T-helper 9 cell (primary cell): ENCODE results near the gene PACS2.

Source experiments
- DNase-seq: peaks from one replicate; pipeline ENCODE4 v3.0.0-alpha.2; 2020

Gene PACS2

DNA sequence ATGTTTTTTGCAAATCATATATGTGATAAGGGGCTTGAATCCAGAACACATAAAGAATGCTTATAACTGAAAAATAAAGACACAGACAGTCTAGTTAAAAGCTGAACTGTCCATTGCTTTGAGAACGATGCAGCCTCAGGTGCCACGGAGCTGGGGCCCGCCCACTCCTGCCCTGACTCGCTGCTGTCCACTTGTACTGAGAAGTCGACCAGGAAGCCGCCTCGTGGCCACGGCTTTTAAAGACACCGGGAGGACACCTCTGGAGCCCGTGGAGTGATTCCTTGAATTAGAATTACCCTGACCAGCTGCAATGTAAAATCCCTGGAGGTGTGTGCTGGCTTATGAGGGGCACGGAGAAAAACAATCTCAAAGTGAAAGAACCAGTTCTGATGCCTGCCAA is 59.8 kb downstream of the PACS2 start:
- DNase-seq, result no peak

DNA sequence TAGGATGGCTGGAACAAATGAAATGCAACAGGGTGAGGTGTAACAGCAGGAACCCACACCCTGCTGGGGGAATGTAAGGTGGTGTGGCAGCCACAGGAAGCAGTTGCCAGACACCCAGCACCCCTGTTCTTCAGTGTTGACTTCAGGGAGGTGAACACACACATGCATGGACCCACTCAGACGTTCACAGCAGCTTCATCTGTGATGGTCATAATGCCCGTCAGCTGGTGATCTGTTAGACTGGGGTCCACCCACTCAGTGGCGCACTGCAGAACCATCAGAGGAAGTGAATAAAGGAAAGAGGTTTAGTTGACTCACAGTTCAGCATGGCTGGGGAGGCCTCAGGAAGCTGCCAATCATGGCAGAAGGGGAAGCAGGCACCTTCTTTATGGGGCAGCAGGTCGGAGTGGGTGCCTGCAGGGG is 61.1 kb downstream of the PACS2 start:
- DNase-seq, result no peak

DNA sequence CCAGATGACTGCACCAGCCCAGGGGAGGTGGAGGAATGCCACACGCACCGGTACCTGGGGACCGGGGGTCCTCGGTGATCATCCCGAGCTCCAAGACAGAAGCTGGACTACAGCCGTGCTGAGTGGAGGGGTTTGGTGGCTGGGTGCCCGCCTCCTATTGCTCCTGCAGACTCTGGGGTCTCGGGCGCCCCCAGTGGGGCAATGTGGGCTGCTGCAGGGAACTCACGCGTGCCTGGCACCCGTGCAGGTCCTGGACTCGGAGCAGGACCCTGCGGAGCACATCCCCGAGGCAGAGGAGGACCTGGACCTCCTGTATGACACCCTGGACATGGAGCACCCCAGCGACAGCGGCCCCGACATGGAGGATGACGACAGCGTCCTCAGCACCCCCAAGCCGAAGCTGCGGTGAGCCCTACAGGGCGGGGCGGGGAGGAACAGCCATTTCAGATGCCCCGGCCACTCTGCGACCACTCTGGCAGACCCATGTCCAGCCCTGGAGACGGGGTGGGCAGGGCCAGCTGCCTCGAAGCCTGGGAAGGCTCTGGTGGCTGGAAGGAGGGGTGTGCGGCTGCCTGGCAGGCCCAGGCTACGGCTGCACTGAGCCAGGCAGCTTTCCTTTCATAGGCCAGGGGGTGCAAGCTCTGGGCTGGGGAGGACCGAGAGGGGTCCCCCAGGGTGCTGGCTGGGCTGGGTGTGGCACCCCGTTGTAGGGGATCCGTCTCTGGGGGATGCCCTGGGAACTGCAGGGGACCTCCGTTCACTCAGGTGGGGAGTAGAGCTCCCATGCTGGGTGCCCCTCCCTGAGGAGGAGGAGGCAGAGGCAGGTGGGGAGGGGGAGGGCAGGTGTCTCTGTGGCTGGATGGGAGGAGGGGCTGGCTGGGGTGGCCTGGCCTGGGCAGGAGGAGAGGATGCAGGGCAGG is 62.2 kb downstream of the PACS2 start:
- DNase-seq, result no peak

DNA sequence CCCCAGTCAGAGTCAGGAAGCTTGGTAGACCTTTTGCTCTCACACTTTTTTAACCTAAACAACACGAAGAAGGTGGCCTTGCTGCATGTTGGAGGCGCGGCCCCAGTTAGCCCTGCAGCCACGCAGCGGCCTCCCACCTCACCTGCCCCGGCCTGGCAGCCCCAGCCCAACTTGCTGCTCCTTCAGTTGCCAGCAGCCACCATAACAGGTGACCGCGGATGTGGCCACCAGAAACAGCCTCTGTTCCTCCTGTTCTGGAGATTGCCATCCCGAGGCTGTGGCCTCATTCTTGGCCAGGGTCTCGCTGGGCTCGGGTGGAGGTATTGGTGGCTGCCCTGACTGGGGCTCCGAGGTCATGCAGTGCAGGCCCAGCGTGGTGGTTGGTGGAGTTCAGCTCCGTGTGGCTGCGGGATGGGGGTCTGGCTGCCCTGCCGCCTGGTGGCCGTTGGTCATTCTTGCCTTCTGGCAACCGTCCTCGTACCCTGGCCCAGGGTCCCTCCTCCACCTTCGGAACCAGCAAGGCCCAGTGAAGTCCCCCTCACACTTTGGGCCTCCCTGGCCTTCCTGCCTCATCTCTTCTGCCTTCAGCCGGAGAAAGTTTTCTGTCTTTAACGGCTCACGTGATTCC is 63.1 kb downstream of the PACS2 start:
- no peak for DNase-seq

DNA sequence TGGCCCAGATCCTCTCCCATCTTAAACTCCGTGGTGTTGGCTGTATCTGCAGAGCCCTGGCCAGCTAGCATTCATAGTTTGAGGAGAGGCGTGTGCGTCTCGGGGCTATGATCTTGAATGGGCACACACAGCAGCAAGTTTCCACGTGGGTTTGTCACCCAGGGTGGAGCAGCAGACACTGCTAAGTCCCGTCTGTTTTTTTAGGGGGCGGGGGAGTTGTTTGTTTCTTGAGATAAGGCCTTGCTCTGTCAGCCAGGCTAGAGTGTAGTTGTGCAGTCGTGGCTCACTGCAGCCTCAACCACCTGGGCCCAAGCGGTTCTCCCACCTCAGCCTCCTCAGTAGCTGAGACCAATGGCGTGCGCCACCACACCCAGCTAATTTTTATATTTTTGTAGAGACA is 63.7 kb downstream of the PACS2 start:
- no peak for DNase-seq

DNA sequence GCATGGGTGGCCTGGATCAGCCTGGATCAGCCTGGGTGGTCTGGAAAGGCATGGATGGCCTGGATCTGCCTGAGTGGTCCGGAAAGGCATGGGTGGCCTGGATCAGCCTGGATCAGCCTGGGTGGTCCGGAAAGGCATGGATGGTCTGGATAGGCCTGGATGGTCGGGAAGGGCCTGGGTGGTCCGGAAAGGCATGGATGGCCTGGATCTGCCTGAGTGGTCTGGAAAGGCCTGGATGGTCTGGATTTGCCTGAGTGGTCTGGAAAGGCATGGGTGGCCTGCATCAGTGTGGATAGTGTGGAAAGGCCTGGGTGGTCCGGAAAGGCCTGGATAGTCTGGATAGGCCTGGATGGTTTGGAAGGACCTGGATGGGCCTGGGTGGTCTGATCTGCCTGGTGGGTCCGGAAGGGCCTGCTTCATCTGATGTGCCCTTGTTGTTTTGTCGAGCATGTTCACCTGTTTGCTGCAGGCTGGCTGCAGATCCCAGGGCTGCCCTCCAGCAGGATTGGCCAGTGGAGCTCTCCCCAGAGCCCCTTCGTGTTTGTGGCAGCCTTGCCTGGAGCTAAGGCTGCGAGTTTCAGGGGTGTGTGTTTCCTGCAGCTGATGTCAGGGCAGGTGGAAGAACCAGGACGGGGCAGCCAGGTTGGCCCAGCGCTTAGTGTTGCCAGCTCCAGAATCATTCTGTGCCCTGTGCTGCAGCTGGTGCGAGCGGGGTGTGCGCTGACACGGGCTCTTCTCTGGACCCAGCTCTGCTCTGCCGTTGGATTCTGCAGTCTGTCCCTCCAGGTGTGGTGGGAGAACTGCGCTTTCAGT is 64.5 kb downstream of the PACS2 start:
- no peak for DNase-seq

DNA sequence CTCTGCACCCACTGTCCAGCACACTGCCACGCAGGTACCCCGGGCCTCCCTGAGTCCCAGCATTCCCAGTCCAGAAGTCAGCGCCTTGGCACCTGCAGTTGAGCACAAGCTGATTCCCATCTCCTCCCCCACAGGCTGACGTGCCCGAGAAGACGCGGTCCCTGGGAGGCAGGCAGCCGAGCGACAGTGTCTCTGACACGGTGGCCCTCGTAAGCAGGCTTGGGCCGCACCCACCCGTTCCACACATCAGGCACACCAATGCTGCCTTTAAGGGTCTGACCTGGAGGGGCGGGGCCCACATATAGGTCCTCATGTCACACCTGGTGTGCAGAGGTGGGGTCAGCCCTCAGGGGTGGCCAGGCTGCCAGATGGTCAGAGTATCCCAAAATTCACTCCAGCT is 65.4 kb downstream of the PACS2 start:
- no peak for DNase-seq

DNA sequence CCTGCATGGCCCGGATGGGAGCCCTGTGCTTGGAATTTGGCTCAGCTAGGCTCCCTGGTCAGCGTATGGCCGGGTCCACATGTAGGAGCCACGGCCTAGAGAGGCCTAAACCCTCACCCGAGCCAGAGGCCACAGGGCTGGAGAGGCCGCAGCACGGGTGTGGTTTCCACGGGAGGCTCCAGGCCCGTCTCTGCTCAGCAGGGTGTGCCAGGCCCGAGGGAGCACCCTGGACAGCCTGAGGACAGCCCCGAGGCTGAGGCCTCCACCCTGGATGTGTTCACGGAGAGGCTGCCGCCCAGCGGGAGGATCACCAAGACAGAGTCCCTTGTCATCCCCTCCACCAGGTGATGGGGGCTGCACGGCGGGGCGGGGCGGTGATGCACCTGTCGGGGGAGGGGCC is 66.2 kb downstream of the PACS2 start:
- no peak for DNase-seq

DNA sequence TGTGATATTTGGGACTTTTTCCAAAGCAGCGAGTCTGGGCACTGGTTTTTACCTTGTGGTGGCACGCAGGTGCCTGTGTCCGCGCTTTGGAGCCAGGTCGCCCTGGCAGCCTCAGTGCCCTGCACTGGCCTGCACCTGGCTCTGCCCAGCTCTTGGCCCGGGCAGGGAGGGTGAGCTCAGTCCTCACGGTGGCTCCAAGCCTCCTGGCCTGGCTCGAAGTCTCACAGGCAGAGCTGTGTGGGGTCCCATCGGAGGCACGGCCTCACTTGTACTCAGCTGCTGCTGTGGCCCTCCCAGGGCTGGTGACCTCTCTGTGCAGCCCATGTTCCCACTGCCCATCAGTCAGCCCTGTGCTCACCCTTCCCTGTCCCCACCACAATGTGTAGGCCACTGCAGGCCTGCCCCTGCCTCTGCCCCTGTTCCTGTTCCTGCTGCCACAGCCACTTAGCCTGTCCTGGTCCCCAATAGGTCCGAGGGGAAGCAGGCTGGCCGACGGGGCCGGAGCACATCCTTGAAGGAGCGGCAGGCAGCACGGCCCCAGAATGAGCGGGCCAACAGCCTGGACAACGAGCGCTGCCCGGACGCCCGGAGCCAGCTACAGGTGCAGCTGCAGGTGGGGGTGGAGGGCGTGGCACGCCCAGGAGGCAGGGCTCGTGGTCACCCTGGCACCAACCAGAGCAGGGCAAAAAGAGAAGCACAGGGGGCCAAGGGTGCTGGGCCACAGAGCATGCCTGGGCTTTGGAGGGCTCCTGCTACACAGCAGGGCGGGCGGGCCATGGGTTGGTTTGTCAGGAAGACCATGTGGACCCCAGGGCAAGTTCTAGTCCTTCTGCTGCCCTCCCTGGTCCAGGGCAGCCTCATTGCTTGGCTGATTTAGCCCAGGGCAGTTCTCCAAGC is 67.1 kb downstream of the PACS2 start:
- DNase-seq, result no peak

DNA sequence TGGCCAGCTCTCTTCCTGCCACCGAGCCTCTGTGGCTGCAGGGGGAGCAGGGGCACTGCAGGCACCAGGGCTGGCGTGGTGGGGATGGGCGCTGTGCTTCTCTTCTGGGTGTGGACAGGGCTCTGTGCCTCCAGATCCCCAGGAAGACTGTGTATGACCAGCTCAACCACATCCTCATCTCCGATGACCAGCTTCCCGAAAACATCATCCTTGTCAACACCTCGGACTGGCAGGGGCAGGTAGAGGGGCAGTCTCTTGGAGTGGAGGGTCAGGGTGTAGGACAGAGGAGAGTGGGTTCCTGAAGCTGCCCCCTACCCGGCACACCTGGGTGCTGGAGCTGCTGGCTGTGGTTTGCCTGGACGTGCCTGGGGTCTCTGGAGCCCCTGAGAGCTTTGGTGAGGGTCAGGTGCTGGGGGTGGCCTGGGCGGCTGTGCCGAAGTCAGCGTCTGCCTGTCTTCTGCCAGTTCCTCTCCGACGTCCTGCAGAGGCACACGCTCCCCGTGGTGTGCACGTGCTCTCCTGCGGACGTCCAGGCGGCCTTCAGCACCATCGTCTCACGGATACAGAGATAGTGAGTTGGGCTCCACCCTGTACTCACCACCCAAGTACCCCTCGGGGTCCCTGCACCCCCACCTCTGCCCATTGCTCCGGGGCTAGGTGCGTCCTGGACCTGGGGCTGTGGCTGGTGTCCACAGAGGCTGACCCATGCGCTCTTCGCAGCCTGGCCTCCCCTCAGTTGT is 68.0 kb downstream of the PACS2 start:
- no peak for DNase-seq

DNA sequence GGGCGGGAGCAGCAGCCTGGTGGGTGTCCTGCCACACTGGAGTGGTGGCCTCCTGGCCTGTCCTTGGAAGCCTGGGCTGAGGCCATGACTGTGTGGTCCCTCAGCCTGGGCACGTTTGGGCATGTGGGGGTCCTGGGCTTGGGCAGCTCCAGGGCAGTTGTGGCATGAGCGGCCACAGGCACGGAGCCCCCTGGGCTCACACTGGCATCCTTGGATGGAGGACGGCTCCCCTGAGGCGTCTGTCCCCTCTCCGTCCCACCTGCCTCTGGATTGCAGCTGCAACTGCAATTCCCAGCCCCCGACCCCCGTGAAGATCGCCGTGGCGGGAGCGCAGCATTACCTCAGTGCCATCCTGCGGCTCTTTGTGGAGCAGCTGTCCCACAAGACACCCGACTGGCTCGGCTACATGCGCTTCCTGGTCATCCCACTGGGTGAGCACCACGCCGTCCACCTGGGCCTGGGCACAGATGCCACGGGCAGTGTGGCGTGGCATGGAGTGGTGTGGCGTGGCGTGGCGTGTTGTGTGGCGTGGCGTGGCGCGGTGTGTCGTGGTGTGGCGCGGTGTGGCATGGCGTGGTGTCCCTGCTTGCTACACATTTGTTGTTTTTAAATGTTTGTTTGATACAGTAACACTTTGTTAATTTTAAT is 68.7 kb downstream of the PACS2 start:
- DNase-seq, result no peak

DNA sequence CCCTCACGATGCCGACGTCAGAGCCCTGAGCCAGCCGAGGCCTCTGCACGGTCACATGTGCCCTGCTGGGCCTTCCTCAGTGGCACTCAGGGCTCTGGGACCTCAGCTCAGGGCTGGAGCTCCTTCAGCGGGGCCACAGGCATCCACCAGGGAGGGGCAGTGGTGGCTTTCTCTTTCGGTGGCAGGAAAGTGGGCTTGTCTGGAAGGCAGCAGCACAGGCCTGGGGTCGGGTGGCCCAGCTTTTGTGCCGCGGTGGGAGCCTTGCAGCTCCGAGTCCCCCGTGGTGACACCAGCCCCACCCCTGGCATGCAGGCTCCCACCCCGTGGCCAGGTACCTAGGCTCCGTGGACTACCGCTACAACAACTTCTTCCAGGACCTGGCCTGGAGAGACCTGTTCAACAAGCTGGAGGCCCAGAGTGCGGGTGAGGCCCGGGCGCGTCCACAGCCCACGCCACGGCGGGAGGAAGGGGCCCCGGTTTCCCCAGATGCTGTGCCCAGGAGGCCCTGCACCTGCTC is 69.6 kb downstream of the PACS2 start:
- no peak for DNase-seq

DNA sequence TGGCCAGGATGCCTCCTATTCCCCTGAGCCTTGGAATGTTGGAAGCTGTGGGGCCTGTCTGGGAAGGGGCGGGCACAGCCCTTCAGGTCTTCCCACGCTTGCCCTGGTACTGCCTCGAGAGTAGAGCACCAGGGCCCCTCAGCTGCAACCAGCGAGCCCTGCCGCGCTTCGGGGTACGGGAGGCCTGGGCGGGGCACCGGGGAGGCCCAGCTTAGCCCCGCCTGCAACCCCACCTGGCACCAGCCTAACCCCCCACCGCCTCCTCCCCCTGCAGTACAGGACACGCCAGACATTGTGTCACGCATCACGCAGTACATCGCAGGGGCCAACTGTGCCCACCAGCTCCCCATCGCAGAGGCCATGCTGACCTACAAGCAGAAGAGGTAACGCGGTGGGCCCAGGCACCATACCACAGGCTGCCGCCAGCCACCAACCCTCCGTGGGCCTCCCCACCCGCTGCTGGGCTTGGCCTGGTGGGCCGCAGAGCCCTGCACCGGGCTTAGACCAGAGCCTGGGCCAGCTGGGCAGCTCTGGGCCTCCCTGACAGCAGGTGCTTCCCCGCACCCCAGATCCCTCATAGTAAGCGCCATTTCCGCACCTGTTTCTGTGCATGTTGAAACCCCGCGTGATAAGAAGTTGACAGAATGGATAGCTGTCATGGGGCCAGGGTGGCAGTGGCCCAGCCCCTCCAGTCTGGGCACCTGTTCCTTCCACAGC is 70.2 kb downstream of the PACS2 start:
- no peak for DNase-seq

DNA sequence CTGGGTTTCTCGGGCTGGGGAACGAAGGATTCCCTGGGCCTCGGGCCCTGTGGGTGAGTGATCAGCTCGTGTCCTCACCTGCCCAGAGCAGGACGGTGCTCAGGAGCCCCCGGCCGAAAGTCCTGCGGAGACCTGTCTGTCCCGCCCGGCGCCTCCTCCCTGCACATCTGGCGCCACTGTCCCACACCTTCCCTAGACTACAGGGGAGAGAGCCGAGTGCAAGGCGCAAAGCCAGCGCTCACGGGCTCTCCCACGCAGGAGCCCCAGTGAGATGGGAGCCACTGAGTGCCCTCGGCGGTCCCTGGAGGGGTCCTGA is 70.7 kb downstream of the PACS2 start:
- DNase-seq, result no peak

DNA sequence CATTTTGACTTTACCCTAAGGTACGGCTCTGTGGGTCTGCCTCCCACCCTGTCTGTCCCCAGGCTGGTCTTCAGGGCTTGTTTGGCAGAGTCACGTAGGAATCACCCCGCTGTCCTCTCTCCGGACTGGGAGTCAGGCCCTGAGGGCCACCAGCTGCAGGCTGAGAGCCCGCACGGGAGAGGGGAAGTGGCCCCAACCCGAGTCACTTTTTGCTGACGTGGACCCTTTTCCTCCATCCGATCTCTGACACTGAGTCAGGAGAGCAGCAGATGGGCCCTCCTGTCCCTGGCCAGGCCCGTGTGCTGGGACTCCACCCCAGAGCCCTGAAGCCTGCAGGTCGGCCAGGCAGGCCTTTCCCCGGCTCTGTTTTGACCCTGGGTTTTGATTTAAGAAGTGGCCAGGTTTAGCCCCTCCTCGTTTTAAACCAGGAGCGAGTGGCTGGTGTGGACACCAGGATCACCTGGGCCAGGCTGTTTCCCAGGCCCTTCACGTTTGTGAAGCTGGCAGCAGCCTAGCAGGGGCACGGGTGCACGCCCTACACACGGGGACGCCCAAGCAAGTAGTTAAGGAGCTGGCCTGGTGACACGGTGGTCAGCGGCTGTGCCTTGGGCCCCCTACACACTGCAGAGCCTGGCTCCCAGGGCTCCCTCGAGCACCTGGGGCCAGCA is 71.3 kb downstream of the PACS2 start:
- DNase-seq, result no peak

DNA sequence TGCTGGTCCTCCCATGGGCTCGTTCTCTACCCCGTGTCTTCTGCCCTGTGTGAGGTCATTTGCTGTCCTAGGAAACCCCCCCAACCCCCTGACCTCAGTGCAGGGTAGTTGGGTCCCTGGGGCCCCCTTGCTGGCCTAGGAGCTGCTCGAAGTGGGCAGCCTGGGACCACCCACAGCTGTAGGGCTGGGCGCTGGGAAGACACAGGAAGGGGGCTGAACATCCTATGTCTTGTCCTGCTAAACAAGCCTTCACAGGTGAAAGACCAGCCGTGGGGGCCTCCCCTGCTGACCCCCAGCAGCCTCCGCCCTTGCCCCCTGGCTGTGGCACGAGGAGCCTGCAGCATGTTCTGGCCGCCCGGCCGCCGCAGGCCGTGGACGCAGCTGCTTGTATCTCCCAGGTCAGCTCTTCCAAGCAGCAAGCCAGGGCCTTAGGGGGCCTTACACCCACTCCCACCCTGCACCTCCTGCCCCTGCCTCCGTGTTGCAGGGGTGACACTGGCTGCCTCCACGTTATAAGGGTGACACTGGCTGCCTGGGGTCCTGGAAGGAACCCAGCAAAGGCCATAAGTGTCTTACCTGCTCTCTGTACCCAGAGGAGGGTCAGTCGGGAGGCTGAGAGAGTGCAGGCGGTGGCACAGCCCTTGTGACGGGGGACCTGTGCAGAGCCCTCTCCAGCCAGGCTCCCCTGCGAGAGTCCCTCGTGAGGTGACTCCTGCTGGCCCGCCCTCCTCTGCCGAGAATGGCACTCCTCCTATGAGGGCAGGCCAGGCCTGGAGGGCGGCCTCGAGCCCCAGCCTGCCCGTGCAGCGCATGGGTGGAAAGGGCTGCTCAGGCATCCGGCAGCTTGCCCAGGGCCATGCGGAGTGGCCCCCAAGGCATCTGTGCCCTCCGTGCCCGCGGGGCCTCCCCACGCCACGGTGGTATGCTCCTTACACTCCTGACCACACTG is 72.3 kb downstream of the PACS2 start:
- no peak for DNase-seq

DNA sequence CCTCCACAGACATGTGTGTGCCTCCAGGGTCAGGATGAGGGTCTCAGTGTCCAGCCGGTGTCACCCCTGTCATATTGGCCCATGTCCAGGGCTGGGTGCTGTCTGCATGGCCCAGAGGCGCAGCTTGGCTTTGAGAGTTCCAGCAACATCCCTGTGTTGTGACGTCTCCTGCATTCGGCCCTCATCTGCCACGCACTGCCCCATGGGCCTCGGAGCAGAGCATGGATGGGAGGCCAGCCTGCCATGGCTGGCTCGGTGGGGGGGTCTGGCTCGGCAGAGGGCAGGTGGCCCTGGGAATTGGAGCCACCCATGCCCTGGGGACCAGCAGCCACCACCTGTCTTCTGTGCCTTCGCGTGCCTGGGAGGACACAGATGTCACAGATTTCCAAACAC is 73.0 kb downstream of the PACS2 start:
- no peak for DNase-seq

DNA sequence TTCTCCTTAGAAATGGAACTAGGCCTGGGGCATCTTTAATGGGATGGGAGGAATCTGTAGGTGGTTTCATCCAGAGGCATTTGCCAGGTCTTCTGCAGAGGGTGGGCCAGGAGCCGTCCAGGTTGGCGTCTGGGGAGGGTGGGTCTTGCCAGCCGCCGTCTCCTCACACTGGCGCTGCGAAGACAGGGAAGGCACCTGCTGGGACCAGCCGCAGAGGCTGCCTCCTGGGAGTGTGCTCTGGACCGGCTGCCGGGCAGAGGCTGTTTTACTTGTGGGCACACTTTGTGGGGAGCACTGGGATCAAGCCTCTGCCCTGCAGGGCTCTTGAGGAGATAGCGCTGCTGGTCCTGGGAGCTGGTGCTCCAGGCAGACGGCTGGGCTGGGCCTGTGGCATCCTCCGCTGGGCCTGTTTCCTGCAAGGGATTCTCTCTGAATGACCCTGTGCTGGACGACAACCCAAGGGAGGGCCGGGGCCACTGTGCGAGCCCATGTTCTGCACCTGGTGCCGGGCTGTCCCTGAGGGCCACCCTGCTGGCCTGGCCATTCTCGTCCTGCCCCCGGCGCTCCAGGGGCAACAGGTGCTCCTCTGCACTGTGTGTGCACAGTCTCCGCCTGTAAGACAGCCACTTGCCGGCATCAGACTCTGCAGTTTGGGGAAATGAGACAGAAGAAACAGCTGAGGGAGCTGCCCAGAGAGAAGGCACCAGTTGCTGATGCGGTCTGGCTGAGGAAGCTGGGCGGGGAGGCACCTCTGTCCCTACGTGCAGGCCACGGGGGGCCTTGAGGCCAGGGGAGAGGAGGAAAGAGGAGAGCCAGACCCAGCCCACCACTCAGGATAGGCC is 73.8 kb downstream of the PACS2 start:
- no peak for DNase-seq
